SK-N-SH treated with all-trans-retinoic acid at 6 μM for 48 hours (cell line): ENCODE results near the gene ZNF260.

Source experiments
- ATAC-seq: fragments of 200-7000 bp; cut with Tn5 transposase; 3 replicates; pipeline ENCODE4 v1.9.1; 2020; ENCODE audit warnings: mild to moderate bottlenecking, moderate library complexity
- ARNTL ChIP-seq: fragments of 450-650 bp; formaldehyde crosslinking; IDR thresholded peaks from 2 replicates; pipeline ENCODE4 v1.5.0; 2020; ENCODE audit warnings: low read depth, mild to moderate bottlenecking, moderate library complexity, borderline replicate concordance
- CSDC2 ChIP-seq: fragments of 250-450 bp; sonication (Bioruptor Pico); IDR thresholded peaks from 2 replicates; pipeline ENCODE4 v1.5.0; 2020; ENCODE audit warnings: mild to moderate bottlenecking, moderate library complexity
- ESRRG ChIP-seq: fragments of 250-450 bp; sonication (Bioruptor Pico); IDR thresholded peaks from 2 replicates; pipeline ENCODE4 v1.6.1; 2021; ENCODE audit warnings: mild to moderate bottlenecking
- GLIS3 ChIP-seq: fragments of 250-450 bp; sonication (Bioruptor Pico); IDR thresholded peaks from 2 replicates; pipeline ENCODE4 v1.5.0; 2020; ENCODE audit warnings: mild to moderate bottlenecking, moderate library complexity
- OSR1 ChIP-seq: fragments of 250-450 bp; sonication (Bioruptor Pico); IDR thresholded peaks from 2 replicates; pipeline ENCODE4 v1.8.0; 2022; ENCODE audit warnings: moderate library complexity, mild to moderate bottlenecking, inconsistent platforms
- PPARA ChIP-seq: fragments of 250-450 bp; sonication (Bioruptor Pico); IDR thresholded peaks from 2 replicates; pipeline ENCODE4 v1.5.0; 2020; ENCODE audit warnings: mild to moderate bottlenecking, borderline replicate concordance
- RARB ChIP-seq: fragments of 250-450 bp; sonication (Bioruptor Pico); IDR thresholded peaks from 2 replicates; pipeline ENCODE4 v1.8.0; 2021; ENCODE audit warnings: mild to moderate bottlenecking, moderate library complexity
- SNAI2 ChIP-seq: fragments of 250-450 bp; sonication (Bioruptor Pico); IDR thresholded peaks from 2 replicates; pipeline ENCODE4 v1.5.0; 2020; ENCODE audit warnings: mild to moderate bottlenecking, moderate library complexity
- TCF4 ChIP-seq: fragments of 250-450 bp; sonication (Bioruptor Pico); IDR thresholded peaks from 2 replicates; pipeline ENCODE4 v1.8.0; 2021; ENCODE audit warnings: mild to moderate bottlenecking, moderate library complexity, borderline replicate concordance
- ZC3H10 ChIP-seq: fragments of 250-450 bp; sonication (Bioruptor Pico); IDR thresholded peaks from 2 replicates; pipeline ENCODE4 v1.5.1; 2021; ENCODE audit warnings: mild to moderate bottlenecking, moderate library complexity
- ZFP3 ChIP-seq: fragments of 250-450 bp; sonication (Bioruptor Pico); IDR thresholded peaks from 2 replicates; pipeline ENCODE4 v1.5.0; 2020; ENCODE audit warnings: mild to moderate bottlenecking, moderate library complexity
- ZFP30 ChIP-seq: fragments of 450-650 bp; formaldehyde crosslinking; IDR thresholded peaks from 2 replicates; pipeline ENCODE4 v1.5.0; 2022; ENCODE audit warnings: mild to moderate bottlenecking, moderate library complexity
- ZNF565 ChIP-seq: fragments of 450-650 bp; formaldehyde crosslinking; conservative IDR thresholded peaks from 2 replicates; pipeline ENCODE4 v1.5.0; 2020; ENCODE audit warnings: low read depth, mild to moderate bottlenecking, moderate library complexity
- ZNF8 ChIP-seq: fragments of 450-650 bp; formaldehyde crosslinking; IDR thresholded peaks from 2 replicates; pipeline ENCODE4 v1.5.0; 2020; ENCODE audit warnings: mild to moderate bottlenecking, moderate library complexity
- TF ChIP-seq, protein P1 (sequence below): fragments of 250-450 bp; sonication (Bioruptor Pico); IDR thresholded peaks from 2 replicates; pipeline ENCODE4 v1.5.1; 2021; ENCODE audit warnings: mild to moderate bottlenecking, moderate library complexity
- TF ChIP-seq, protein P2 (sequence below): fragments of 250-450 bp; sonication (Bioruptor Pico); IDR thresholded peaks from 2 replicates; pipeline ENCODE4 v1.5.0; 2020; ENCODE audit warnings: mild to moderate bottlenecking, moderate library complexity
- TF ChIP-seq, protein P3 (sequence below): fragments of 250-450 bp; sonication (Bioruptor Pico); IDR thresholded peaks from 2 replicates; pipeline ENCODE4 v1.8.0; 2021; ENCODE audit warnings: low read depth, mild to moderate bottlenecking, moderate library complexity, borderline replicate concordance
- TF ChIP-seq, protein P4 (sequence below): fragments of 250-450 bp; sonication (Bioruptor Pico); IDR thresholded peaks from 2 replicates; pipeline ENCODE4 v1.8.0; 2020; ENCODE audit warnings: mild to moderate bottlenecking, moderate library complexity, borderline replicate concordance
- TF ChIP-seq, protein P5 (sequence below): fragments of 250-450 bp; sonication (Bioruptor Pico); IDR thresholded peaks from 2 replicates; pipeline ENCODE4 v1.5.1; 2020; ENCODE audit warnings: low read depth, mild to moderate bottlenecking, moderate library complexity

ZNF260 gene

DNA sequence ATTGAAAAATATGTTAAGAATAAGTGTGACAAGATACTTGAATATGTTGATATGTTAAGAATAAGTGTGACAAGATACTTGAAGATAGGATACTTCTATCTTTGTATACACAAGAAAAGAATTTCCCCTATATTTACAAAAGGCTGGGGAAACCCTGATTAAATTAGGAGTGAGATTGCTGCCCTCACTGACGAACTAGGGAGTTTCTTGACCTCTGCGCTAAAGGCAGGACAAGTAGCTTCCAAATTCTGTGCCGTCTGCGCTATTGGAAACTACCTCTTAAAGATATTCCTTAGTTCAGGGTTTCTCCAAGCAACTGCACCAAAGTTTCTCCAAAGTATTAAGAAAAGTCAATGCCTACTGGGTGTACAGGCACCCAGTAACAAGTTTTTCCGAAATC, 730 bp downstream of the ZNF260 start:
- ATAC-seq: no peak
- TF ChIP-seq, protein P1, sequence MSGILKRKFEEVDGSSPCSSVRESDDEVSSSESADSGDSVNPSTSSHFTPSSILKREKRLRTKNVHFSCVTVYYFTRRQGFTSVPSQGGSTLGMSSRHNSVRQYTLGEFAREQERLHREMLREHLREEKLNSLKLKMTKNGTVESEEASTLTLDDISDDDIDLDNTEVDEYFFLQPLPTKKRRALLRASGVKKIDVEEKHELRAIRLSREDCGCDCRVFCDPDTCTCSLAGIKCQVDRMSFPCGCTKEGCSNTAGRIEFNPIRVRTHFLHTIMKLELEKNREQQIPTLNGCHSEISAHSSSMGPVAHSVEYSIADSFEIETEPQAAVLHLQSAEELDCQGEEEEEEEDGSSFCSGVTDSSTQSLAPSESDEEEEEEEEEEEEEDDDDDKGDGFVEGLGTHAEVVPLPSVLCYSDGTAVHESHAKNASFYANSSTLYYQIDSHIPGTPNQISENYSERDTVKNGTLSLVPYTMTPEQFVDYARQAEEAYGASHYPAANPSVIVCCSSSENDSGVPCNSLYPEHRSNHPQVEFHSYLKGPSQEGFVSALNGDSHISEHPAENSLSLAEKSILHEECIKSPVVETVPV (CRISPR knock-in tag): no peak
- TF ChIP-seq, protein P2, sequence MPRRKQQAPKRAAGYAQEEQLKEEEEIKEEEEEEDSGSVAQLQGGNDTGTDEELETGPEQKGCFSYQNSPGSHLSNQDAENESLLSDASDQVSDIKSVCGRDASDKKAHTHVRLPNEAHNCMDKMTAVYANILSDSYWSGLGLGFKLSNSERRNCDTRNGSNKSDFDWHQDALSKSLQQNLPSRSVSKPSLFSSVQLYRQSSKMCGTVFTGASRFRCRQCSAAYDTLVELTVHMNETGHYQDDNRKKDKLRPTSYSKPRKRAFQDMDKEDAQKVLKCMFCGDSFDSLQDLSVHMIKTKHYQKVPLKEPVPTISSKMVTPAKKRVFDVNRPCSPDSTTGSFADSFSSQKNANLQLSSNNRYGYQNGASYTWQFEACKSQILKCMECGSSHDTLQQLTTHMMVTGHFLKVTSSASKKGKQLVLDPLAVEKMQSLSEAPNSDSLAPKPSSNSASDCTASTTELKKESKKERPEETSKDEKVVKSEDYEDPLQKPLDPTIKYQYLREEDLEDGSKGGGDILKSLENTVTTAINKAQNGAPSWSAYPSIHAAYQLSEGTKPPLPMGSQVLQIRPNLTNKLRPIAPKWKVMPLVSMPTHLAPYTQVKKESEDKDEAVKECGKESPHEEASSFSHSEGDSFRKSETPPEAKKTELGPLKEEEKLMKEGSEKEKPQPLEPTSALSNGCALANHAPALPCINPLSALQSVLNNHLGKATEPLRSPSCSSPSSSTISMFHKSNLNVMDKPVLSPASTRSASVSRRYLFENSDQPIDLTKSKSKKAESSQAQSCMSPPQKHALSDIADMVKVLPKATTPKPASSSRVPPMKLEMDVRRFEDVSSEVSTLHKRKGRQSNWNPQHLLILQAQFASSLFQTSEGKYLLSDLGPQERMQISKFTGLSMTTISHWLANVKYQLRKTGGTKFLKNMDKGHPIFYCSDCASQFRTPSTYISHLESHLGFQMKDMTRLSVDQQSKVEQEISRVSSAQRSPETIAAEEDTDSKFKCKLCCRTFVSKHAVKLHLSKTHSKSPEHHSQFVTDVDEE (CRISPR knock-in tag): no peak
- TF ChIP-seq ARNTL (no peak), OSR1 (CRISPR knock-in tag) (no peak)

DNA sequence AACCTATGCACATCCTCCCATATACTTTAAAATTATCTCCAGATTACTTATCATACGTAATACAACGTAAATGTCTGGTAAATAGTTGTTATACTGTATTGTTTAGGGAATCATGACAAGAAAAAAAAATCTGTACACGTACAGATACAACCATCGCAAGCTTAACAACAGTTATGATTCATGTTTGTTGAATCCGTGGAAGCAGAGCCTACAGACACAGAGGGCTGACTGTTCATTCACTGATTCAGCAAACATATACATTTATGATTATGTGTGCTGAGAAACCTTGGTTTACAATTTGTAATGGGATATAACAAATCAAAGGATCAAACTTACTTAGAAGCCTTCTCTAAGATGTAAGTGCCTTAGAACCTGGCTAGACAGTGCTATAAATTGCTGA, 1.5 kb downstream of the ZNF260 start:
- TF ChIP-seq ZC3H10 (CRISPR knock-in tag): no peak
- TF ChIP-seq, protein P3, sequence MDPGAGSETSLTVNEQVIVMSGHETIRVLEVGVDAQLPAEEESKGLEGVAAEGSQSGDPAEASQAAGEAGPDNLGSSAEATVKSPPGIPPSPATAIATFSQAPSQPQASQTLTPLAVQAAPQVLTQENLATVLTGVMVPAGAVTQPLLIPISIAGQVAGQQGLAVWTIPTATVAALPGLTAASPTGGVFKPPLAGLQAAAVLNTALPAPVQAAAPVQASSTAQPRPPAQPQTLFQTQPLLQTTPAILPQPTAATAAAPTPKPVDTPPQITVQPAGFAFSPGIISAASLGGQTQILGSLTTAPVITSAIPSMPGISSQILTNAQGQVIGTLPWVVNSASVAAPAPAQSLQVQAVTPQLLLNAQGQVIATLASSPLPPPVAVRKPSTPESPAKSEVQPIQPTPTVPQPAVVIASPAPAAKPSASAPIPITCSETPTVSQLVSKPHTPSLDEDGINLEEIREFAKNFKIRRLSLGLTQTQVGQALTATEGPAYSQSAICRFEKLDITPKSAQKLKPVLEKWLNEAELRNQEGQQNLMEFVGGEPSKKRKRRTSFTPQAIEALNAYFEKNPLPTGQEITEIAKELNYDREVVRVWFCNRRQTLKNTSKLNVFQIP (CRISPR knock-in tag): no peak
- TF ChIP-seq, protein P4, sequence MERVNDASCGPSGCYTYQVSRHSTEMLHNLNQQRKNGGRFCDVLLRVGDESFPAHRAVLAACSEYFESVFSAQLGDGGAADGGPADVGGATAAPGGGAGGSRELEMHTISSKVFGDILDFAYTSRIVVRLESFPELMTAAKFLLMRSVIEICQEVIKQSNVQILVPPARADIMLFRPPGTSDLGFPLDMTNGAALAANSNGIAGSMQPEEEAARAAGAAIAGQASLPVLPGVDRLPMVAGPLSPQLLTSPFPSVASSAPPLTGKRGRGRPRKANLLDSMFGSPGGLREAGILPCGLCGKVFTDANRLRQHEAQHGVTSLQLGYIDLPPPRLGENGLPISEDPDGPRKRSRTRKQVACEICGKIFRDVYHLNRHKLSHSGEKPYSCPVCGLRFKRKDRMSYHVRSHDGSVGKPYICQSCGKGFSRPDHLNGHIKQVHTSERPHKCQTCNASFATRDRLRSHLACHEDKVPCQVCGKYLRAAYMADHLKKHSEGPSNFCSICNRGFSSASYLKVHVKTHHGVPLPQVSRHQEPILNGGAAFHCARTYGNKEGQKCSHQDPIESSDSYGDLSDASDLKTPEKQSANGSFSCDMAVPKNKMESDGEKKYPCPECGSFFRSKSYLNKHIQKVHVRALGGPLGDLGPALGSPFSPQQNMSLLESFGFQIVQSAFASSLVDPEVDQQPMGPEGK (CRISPR knock-in tag): no peak
- no peak for TF ChIP-seq RARB
- TF ChIP-seq CSDC2 (CRISPR knock-in tag): no peak
- TF ChIP-seq ESRRG (CRISPR knock-in tag): no peak
- TF ChIP-seq, protein P5, sequence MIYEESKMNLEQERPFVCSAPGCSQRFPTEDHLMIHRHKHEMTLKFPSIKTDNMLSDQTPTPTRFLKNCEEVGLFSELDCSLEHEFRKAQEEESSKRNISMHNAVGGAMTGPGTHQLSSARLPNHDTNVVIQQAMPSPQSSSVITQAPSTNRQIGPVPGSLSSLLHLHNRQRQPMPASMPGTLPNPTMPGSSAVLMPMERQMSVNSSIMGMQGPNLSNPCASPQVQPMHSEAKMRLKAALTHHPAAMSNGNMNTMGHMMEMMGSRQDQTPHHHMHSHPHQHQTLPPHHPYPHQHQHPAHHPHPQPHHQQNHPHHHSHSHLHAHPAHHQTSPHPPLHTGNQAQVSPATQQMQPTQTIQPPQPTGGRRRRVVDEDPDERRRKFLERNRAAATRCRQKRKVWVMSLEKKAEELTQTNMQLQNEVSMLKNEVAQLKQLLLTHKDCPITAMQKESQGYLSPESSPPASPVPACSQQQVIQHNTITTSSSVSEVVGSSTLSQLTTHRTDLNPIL (CRISPR knock-in tag): no peak
- no peak for TF ChIP-seq ZFP3 (CRISPR knock-in tag)
- TF ChIP-seq ZFP30 (CRISPR knock-in tag): no peak
- TF ChIP-seq GLIS3 (CRISPR knock-in tag): no peak
- TF ChIP-seq ZNF8 (CRISPR knock-in tag): no peak
- TF ChIP-seq, protein P1 (CRISPR knock-in tag): no peak
- no peak for ATAC-seq

DNA sequence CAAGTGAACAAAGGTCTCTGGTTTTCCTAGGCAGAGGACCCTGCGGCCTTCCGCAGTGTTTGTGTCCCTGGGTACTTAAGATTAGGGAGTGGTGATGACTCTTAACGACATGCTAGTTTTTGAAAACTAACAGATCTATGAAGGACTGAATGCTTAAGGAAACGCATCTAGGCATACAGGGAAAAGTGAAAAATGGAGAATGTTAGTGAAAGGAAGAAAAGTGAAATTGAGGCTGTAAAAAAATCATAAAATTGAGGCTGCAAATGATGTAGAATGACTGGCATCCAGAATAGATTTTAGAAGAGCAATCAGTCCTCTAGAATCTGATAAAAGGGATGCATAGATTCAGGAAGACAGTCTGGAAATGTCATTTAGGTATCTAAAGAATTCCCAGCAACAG, 3.5 kb downstream of the ZNF260 start:
- TF ChIP-seq CSDC2 (CRISPR knock-in tag): no peak
- TF ChIP-seq TCF4: no peak
- no peak for TF ChIP-seq SNAI2 (CRISPR knock-in tag)
- no peak for ATAC-seq

DNA sequence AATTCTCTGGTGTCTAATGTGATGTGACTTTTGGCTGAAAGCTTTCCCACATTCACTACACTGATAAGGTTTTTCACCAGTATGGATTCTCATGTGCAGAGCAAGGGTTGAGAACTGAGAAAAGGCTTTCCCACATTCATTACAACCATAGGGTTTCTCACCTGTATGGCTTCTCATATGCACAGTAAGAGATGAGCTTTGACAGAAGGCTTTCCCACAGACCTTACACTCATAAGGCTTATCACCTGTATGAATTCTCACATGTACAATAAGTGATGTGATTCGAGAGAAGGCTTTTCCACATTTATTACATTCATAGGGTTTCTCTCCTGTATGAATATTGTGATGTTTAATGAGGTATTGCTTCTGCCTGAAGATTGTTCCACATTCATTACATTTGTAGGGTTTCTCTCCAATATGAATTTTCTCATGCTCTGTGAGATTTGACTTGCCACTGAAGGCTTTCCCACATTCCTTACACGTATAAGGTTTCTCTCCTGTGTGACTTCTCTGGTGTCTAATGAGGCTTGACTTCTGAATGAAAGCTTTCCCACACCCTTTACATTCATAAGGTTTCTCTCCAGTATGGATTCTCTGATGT, 14.0 kb downstream of the ZNF260 start:
- TF ChIP-seq GLIS3 (CRISPR knock-in tag) (no peak), SNAI2 (CRISPR knock-in tag) (no peak), PPARA (CRISPR knock-in tag) (no peak), OSR1 (CRISPR knock-in tag) (no peak), ZNF8 (CRISPR knock-in tag) (no peak), ZNF565 (CRISPR knock-in tag) (no peak), RARB (no peak), ZC3H10 (CRISPR knock-in tag) (no peak), TCF4 (no peak)
- TF ChIP-seq, protein P4 (CRISPR knock-in tag): no peak
- TF ChIP-seq, protein P2 (CRISPR knock-in tag): no peak
- no peak for ATAC-seq
